Lung (tissue), 12 donors: ENCODE data around the gene MYH6. TPM values are rescaled to one million over a fixed set of nuclear protein-coding genes. Genes with fewer than 3 reads are reported as not detected.

Experiments
- ATAC-seq: fragments of 200-7000 bp; cut with Tn5 transposase; one replicate; pipeline ENCODE4 v1.9.1; 2020; ENCODE audit warnings: moderate number of reproducible peaks; ENCODE audit not compliant: insufficient read depth, low FRiP score
- DNase-seq, 3 donors: peaks; one replicate each; pipeline ENCODE4 v3.0.0-alpha.2; 2013 to 2017
- H3K27ac ChIP-seq, 2 donors: one replicate each; pipeline ENCODE4 v1.5.1; 2013; ENCODE audit warnings: mild to moderate bottlenecking in 2 of 2, moderate library complexity in 2 of 2, control low read depth in 1 of 2, inconsistent platforms in 1 of 2, low read depth in 1 of 2, low read length in 1 of 2
- H3K27me3 ChIP-seq, 3 donors: one replicate each; pipeline ENCODE4 v1.5.1; 2013; ENCODE audit warnings: low read length in 2 of 3; ENCODE audit not compliant: control insufficient read depth in 3 of 3, insufficient read depth in 3 of 3
- H3K36me3 ChIP-seq, 4 donors: one replicate each; pipeline ENCODE4 v1.5.1; 2013; ENCODE audit warnings: low read length in 4 of 4, mild to moderate bottlenecking in 1 of 4, moderate library complexity in 1 of 4; ENCODE audit not compliant: control insufficient read depth in 4 of 4, insufficient read depth in 4 of 4
- H3K4me1 ChIP-seq, 5 donors: one replicate each; pipeline ENCODE4 v1.5.1; 2013; ENCODE audit warnings: low read length in 5 of 5, mild to moderate bottlenecking in 2 of 5, moderate library complexity in 1 of 5; ENCODE audit not compliant: control insufficient read depth in 5 of 5, insufficient read depth in 5 of 5
- H3K4me3 ChIP-seq: one replicate; pipeline ENCODE4 v1.5.1; 2013; ENCODE audit warnings: mild to moderate bottlenecking, control low read depth, moderate library complexity
- H3K9ac ChIP-seq, 2 donors: one replicate each; pipeline ENCODE4 v1.5.1; 2013; ENCODE audit warnings: low read length in 2 of 2, control low read depth in 1 of 2; ENCODE audit not compliant: insufficient read depth in 1 of 2
- H3K9me3 ChIP-seq, 4 donors: one replicate each; pipeline ENCODE4 v1.5.1; 2013; ENCODE audit warnings: low read length in 3 of 4, mild to moderate bottlenecking in 1 of 4, moderate library complexity in 1 of 4; ENCODE audit not compliant: control insufficient read depth in 4 of 4, insufficient read depth in 3 of 4
- CTCF ChIP-seq: IDR thresholded peaks from 2 replicates; pipeline ENCODE4 v1.5.1; 2012; ENCODE audit warnings: mild to moderate bottlenecking; ENCODE audit errors: control extremely low read depth, extremely low read depth
- WGBS, 2 donors: extraction: QIAGEN DNeasy Blood & Tissue Kit; methylation state at CpG; one replicate each; pipeline ENCODE4 v1.1.7; 2013; 5-methylcytosine and 5-hydroxymethylcytosine counted together
- polyA plus RNA-seq, 2 donors: library from polyadenylated mRNA; stranded (reverse); fragments of 200-250 nt; gene quantifications; one replicate each; pipeline ENCODE4 v1.2.1, GENCODE V29; 2013
- total RNA-seq, 2 donors: library from RNA; depleted of rRNA in 1 of 2; stranded (reverse); fragments of >200 nt in 1 of 2; gene quantifications; one replicate each; pipeline ENCODE4 v1.2.1, GENCODE V29; 2014 to 2021
- donor health status: control.
- donor health status: control.
- donor health status: Bipolar disorder and iron deficiency.
- donor health status: healthy.
- donor health status: DM: yes; HTN: yes; CAD: no.

The MYH6 gene
- total and polyA plus RNA-seq, 4 donors, result 0.25 to 7.1 (median 0.28) TPM; not detected in 1

DNA sequence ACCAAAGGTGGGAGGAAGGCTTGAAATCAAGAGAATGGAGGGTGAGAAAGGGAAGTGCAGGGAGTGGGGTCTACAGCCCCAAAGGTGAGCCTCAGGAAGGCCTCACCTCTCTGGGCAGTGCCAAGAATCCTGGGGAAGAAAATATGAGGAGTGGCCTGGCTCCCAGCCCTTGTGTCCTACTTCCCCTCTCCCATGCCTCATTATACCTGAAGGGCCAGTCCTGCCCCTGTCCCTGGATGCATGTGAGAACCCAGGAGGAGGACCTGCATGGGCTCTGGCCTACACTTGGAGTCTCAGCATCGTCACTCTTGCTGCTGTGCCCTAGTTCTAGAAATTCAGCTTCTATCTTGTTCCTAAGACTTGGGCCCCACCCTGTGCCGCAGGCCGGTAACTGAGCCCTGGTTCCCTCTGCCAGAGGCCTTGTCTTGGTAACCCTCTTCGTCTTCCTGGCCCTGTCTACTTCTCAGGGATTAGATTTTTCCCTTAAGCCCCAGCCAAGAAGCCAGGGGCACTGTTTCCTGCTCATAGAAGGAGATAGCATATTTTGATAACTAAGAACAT, 38.3 kb upstream of the MYH6 start:
- no peak overlapping the region for H3K4me3 ChIP-seq
- DNase-seq (no peak), ATAC-seq (no peak)
- TF ChIP-seq CTCF, result no peak
- H3K36me3 ChIP-seq, result no peaks in the 10 kb centered on the region
- no peaks in the 10 kb centered on the region for H3K9me3 ChIP-seq
- peaks cover 0 to 7% (median 0%) of the 10 kb centered on the region in 5 donors for H3K4me1 ChIP-seq
- WGBS, 2 donors, result 65 to 84% methylated on average over 4 of the region's 4 CpGs
- peak overlapping the region in 1 of 2 donors; percentile 65 for H3K27ac ChIP-seq
- H3K27me3 ChIP-seq, result peaks cover 0 to 2% (median 0%) of the 10 kb centered on the region in 3 donors
- H3K9ac ChIP-seq, result no peak overlapping the region

GRCh38 chr14:23445773-23446172, 37.7 kb upstream of the MYH6 start:
- ATAC-seq (no peak), DNase-seq (no peak)
- peaks cover 0 to 2% (median 0%) of the 10 kb centered on the region in 3 donors for H3K27me3 ChIP-seq
- H3K9me3 ChIP-seq, result no peaks in the 10 kb centered on the region
- H3K4me1 ChIP-seq, result peaks cover 0 to 7% (median 0%) of the 10 kb centered on the region in 5 donors
- 76 to 85% methylated on average over 4 of the region's 4 CpGs for WGBS, 2 donors
- TF ChIP-seq CTCF, result no peak
- H3K9ac ChIP-seq, result no peak overlapping the region
- no peak overlapping the region for H3K4me3 ChIP-seq
- H3K27ac ChIP-seq, result peak overlapping the region in 1 of 2 donors; percentile 93
- H3K36me3 ChIP-seq, result no peaks in the 10 kb centered on the region

DNA sequence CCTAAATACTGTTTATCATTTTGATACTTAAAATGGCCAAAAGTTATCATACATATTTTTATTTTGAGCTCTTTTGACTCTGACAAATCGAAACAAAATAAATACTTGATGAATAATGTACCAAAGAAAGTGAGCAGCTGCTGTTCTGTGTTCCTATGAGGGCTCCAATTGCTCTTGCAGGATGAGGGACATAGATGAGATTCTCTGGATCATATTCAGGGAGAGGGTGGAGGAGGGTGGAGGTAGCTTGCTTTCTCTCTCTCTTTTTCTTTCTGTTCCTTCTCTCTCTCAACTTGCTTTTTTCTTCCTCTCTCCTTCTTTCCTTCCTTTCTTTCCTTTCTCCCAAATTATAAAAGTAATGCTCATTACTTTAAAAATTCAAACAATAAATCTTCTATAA, 36.2 kb upstream of the MYH6 start:
- no peak for TF ChIP-seq CTCF
- ATAC-seq, result no peak
- 54 to 87% methylated on average over 1 of the region's 1 CpG for WGBS, 2 donors
- no peaks in the 10 kb centered on the region for H3K9me3 ChIP-seq
- H3K36me3 ChIP-seq, result no peaks in the 10 kb centered on the region
- DNase-seq, result no peak
- no peaks in the 10 kb centered on the region for H3K27me3 ChIP-seq
- no peak overlapping the region for H3K4me3 ChIP-seq
- peak overlapping the region in 1 of 2 donors; percentile 93 for H3K27ac ChIP-seq
- peaks cover 0 to 7% (median 0%) of the 10 kb centered on the region in 5 donors for H3K4me1 ChIP-seq
- H3K9ac ChIP-seq, result no peak overlapping the region

GRCh38 chr14:23443881-23444280, 35.8 kb upstream of the MYH6 start:
- 73 to 88% methylated on average over 6 of the region's 6 CpGs for WGBS, 2 donors
- DNase-seq, result no peak
- Histone ChIP-seq H3K27ac (peak overlapping the region in 1 of 2 donors; percentile 85), H3K27me3 (no peaks in the 10 kb centered on the region), H3K4me1 (peaks cover 0 to 7% (median 0%) of the 10 kb centered on the region in 5 donors), H3K4me3 (no peak overlapping the region), H3K9ac (no peak overlapping the region), H3K9me3 (no peaks in the 10 kb centered on the region), H3K36me3 (no peaks in the 10 kb centered on the region)
- ATAC-seq, result no peak
- TF ChIP-seq CTCF, result no peak
